Measurements from ENCODE around the gene FMN2. TPM values are rescaled to one million over a fixed set of nuclear protein-coding genes. Genes with fewer than 3 reads are reported as not detected.

FMN2 gene
- total RNA-seq, 1 donor from 2014 or later: not detected

- Histone ChIP-seq H3K9me3 (replicated peaks) (no peaks in the 10 kb centered on the region), H3K4me3 (no peak overlapping the region), H3K27me3 (ENCODE audit: low read depth) (peaks cover 44% of the 10 kb centered on the region), H3K27ac (replicated peaks) (no peak overlapping the region), H3K36me3 (no peaks in the 10 kb centered on the region), H3K4me1 (no peaks in the 10 kb centered on the region)
- intact Hi-C loops (cut with micrococcal nuclease): no loop called here
- DNase-seq: no peak
- no peak for TF ChIP-seq CTCF (IDR thresholded peaks at IDR 0.05; ENCODE audit: borderline replicate concordance)
Measured at GRCh38 chr1:240193679-240194078, 102.0 kb downstream of the FMN2 start.

GRCh38 chr1:240194120-240194519 is 102.4 kb downstream of the FMN2 start:
- Histone ChIP-seq H3K27me3 (ENCODE audit: low read depth) (peaks cover 42% of the 10 kb centered on the region), H3K4me3 (no peak overlapping the region), H3K4me1 (no peaks in the 10 kb centered on the region), H3K36me3 (no peaks in the 10 kb centered on the region), H3K27ac (replicated peaks) (no peak overlapping the region), H3K9me3 (replicated peaks) (no peaks in the 10 kb centered on the region)
- TF ChIP-seq CTCF (IDR thresholded peaks at IDR 0.05; ENCODE audit: borderline replicate concordance): no peak
- no peak for DNase-seq
- intact Hi-C loops (cut with micrococcal nuclease): no loop called here

- DNase-seq: no peak
- Histone ChIP-seq H3K36me3 (no peaks in the 10 kb centered on the region), H3K4me3 (no peak overlapping the region), H3K4me1 (no peaks in the 10 kb centered on the region), H3K27me3 (ENCODE audit: low read depth) (peaks cover 4% of the 10 kb centered on the region), H3K27ac (replicated peaks) (no peak overlapping the region), H3K9me3 (replicated peaks) (peaks cover 23% of the 10 kb centered on the region)
- intact Hi-C loops (cut with micrococcal nuclease): no loop called here
- TF ChIP-seq CTCF (IDR thresholded peaks at IDR 0.05; ENCODE audit: borderline replicate concordance): no peak
Measured at GRCh38 chr1:240198376-240198775, 106.7 kb downstream of the FMN2 start.

GRCh38 chr1:240199758-240200645 is 108.3 kb downstream of the FMN2 start:
- no peaks in the 10 kb centered on the region for H3K4me1 ChIP-seq
- H3K4me3 ChIP-seq: no peak overlapping the region
- no peak for DNase-seq
- intact Hi-C loops (cut with micrococcal nuclease): no loop called here
- no peaks in the 10 kb centered on the region for H3K36me3 ChIP-seq
- peaks cover 23% of the 10 kb centered on the region for H3K9me3 ChIP-seq (replicated peaks)
- no peak for TF ChIP-seq CTCF (IDR thresholded peaks at IDR 0.05; ENCODE audit: borderline replicate concordance)
- no peak overlapping the region for H3K27ac ChIP-seq (replicated peaks)
- no peaks in the 10 kb centered on the region for H3K27me3 ChIP-seq (ENCODE audit: low read depth)

- H3K27me3 ChIP-seq (ENCODE audit: low read depth): no peaks in the 10 kb centered on the region
- peaks cover 23% of the 10 kb centered on the region for H3K9me3 ChIP-seq (replicated peaks)
- no peak overlapping the region for H3K27ac ChIP-seq (replicated peaks)
- no peak for TF ChIP-seq CTCF (IDR thresholded peaks at IDR 0.05; ENCODE audit: borderline replicate concordance)
- no peaks in the 10 kb centered on the region for H3K4me1 ChIP-seq
- DNase-seq: no peak
- H3K4me3 ChIP-seq: no peak overlapping the region
- intact Hi-C loops (cut with micrococcal nuclease): no loop called here
- no peaks in the 10 kb centered on the region for H3K36me3 ChIP-seq
Measured at GRCh38 chr1:240201931-240202330, 110.2 kb downstream of the FMN2 start.
